NCI-H526 (cell line): ENCODE results near the gene KLK14.

ENCODE experiments used
- DNase-seq, 2 experiments: peaks; one replicate each; lab custom pipeline; 2025; lab: John Stamatoyannopoulos, UW

KLK14 gene

DNA sequence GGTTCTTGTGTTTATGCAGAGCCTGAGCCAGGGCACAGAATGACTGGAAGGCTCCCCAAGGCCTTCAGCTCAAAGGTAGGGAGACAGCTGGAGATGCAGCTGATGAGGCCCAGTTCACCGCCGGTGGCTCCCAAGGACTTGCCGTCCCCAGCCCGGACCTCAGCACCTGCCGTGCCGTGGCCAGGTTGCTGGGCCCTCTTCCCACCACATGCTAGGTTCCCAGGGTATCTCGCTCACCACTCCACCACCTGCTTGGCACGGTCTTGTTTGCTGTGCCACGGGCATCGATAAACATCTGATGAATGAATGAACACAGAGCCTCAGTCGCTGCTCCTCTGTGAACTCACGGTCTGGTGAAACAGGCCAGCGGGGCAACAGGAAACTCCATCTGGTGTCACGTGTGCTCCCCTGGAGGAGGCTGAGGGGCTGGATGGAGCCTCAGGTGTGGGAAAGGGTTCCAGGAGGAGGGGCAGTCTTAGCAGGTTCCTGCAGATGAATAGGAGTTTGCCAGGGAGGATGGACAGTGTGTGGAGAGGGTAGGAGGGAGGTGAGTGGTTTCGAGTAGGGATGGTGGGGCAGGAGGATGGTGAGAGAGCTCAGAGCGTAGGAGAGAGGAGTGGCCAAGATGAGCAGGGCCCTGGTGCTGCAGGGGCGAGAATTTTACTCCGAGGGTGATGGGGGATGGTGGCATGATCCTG is 3.6 kb upstream of the KLK14 start:
- no peak for DNase-seq

DNA sequence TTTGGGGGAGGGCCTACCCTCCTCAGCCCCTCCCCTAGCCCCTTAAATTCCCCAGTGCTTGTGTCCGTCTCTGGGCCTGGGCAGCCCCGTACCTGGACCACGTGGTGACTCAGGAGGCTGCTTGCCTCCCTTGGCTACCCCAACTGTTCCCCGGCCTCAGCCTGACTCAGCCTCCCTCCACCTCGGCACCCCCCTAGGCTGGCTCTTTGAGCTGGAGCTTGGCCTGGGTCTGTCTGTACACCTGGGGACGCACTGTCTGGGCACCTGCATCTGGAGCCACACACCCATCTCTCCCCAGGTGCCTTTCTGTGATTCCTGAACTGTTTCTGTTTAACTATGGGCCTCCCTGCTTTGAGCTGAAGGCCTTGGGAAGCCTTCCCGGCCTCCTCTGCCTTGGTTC is 1.8 kb upstream of the KLK14 start:
- no peak for DNase-seq

GRCh38 chr19:51083783-51084182 is 1.1 kb upstream of the KLK14 start:
- no peak for DNase-seq

GRCh38 chr19:51083181-51083580 is 494 bp upstream of the KLK14 start:
- no peak for DNase-seq

DNA sequence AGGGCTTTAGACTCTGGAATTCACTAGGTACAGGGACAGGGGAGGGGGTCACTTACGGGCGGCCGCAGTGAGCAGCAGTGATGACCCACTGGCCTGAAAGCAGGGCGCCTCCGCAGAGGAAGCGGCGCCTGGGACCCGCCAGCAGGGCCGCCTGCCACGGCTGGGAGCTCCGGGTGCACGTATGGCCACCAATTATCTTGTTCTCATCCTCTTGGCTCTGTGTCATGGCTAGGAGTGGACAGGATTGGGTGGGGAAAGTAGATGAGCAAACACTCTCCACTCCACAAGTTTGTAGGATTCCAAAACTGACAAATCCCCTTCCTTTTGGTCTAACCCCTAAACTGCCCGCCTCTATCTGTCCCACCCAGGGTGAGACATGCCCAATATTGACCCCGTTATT is 1.2 kb downstream of the KLK14 start:
- no peak for DNase-seq

- no peak for DNase-seq
Observed at GRCh38 chr19:51079481-51080110, 3.1 kb downstream of the KLK14 start.

GRCh38 chr19:51078731-51079130 is 4.0 kb downstream of the KLK14 start:
- no peak for DNase-seq

DNA sequence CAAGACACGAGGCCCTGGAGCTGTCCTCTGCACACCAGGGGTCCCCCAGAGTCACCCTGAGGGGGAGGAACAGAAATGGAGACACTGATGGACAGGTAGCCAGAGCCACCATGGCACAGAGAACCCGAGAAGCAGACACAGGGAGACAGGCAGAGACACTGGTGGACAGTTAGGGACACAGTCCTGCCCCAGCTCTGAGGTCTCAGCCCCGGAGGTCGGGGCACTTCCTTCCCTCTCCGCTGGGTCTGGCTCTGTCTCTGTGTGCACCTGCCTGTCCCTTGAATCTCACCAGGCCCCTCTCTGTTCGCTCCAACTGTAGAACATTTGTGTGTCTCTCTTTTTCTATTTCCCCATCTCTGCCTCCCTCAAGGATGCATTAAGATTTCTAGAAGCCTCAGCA is 4.6 kb downstream of the KLK14 start:
- no peak for DNase-seq

GRCh38 chr19:51076631-51077213 is 6.0 kb downstream of the KLK14 start:
- peak; percentile 98 to 99 for DNase-seq

DNA sequence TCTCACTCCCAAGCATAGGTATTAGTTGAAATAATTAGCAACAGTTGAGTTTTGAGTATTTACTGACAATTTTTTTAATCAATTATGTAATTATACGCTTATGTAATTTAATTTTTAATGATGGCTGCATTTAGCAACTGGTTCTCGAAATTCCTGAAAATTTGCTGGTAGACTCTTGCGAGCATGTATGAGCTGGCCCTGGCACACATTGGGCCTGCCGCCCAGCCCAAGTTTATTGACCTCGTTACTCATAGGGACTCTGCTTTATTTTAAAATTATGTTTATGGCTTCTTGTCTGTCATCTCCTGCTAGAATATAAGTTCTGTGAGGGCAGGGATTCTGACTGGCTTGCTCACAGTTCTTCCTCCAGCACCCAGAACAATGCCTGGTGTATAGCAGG is 6.7 kb downstream of the KLK14 start:
- DNase-seq = no peak

GRCh38 chr19:51071095-51071405 is 11.6 kb downstream of the KLK14 start:
- no peak for DNase-seq

DNA sequence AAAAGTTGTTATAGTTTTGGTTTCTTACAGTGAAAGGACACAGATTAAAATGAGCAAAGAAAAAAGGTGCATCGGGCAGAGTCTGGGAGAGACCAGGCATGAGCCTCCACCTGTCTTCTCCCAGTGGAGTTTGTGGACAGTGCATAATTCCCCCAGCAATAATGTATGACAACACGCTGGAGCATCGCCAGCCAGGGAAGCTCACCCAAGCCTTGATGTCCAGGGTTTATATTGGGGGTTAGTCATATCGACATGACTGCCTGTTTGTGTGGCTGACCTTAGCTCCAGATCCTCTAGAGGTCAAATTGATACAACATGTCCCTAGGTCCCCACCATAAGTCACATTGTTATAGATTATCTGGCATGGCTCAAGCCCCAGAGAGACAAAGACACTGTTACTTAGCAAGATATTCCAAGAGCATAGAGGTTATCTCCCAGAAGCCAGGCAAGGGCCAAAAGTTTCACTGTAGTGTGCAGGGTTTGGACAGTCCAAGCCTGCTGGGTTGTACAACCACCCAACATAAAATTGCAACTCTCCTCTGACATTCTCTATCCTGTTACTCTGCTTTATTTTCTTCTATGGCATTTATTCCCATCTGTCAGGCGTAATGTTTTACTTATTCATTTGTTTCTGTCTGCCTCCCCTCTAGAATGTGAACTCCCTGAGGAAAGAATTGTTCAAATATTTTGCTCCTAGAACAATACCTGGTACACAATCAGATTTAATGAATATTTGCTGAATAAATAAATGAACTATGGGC is 12.2 kb downstream of the KLK14 start:
- no peak for DNase-seq

GRCh38 chr19:51066393-51067186 is 16.1 kb downstream of the KLK14 start:
- peak; percentile 92 to 94 for DNase-seq

DNA sequence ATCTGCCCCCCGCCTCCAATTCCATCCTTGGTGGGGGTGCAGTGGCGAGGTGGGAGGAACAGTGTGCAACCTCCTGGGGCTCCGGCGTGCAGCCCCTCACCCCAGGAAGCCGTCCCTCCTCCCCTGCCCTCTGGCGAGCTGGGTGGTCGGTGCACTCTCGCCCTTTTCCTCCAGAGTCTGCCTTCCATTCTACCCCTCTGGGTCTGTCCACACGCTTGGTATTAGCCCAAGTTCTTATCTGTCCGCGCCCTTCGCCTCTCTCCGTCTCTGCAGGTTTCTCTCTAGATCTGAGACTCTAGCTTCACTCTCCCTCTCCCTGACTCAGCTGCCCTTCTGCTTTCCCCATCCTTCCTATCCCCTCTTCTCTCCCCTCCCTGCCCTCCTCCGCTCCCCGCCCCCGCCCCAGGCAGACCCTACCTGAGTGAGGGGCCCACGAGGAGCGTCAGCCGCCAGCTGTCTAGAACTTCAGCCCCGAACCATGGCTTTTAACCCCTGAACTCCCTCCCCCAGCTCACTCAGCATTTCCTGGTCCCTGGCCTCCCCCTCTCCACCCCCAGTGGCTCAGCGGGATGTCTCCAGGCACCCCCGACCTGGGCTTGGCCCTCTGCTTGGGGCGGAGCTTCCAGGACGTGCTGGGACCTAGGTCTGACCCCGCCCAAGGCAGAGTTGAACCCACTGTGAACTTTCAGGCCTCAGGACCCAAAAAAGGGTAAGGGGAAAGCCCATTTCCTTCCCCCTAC is 17.3 kb downstream of the KLK14 start:
- DNase-seq = no peak

DNA sequence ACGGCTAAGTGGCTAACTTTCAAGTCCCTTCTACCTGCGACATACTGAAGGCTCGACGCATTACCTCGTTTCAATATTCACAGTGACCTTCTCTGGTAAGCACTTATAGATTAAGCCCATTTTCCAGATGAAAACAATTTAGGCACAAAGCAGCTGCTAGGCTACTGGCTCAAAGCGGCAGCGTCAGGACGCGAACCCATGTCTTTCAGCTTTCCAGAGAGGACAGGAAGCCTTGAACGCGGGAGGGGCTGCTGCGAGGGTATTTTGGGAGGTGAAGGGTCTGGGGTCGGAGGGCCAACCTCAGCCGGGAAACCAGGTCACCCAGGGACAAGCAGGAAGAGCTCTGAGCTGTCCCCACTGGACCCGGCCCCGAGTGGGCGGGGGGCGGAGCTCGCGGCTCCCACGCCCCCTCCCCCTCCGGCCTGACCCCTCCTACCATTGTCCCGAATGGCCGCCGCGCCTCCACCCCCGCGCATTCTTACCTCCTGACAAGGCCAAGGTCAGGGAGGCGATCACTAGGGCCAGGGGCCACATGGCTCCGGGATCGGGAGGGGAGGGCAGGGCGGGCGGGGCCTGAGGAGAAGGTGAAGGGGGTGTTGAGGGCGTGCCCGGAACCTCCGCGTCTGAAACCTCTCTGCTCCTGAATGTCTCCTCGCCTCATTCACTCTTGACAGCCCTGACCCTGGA is 18.0 kb downstream of the KLK14 start, which contains the start of gene KLK13:
Gene KLK13 (minus strand): TSS at position 559 of the 687 bp plus-strand sequence. CDS start 25 bp downstream, at position 534.
- no peak for DNase-seq

GRCh38 chr19:51063664-51064063 is 19.0 kb downstream of the KLK14 start:
- DNase-seq = no peak

DNA sequence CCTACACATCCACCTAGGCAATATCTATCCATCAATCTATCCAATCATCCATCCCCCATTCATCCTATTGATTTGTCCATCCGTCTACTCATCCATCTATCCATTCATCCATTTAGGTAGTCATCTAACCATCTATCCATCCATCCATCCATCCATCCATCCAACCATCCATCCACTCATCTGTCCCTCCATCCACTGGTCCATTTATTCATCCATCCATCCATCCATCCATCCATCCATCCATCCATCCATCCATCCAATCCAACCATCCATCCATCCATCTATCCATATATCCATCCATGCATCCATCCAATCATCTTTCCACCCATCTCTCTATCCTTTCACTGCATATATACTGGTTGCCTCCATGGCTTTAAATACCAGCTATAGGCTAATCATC is 21.7 kb downstream of the KLK14 start:
- no peak for DNase-seq

GRCh38 chr19:51060336-51060735 is 22.4 kb downstream of the KLK14 start:
- no peak for DNase-seq

- DNase-seq = no peak
Observed at GRCh38 chr19:51059715-51060114, 23.0 kb downstream of the KLK14 start.

GRCh38 chr19:51055866-51056265 is 26.8 kb downstream of the KLK14 start:
- no peak for DNase-seq

DNA sequence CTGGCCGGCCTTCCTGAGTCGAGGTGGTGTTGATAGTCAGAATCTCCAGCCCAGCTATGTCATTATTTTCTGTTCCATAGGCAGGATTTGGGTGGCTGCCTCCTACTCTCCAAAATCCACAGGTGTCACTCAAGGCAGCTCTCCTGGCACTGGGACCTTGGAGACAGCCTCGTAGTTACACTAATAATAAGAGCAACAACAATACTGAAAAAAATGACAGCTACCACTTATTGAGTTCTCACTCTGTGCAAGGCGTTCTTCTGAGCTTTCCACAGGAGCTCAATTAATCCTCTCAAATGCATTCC is 35.7 kb downstream of the KLK14 start:
- DNase-seq = no peak
